Tibial artery (tissue), 4 donors: Measurements from ENCODE around the gene PACSIN1.

Experiments
- DNase-seq, 2 donors: peaks; one replicate each; pipeline ENCODE4 v3.0.0-alpha.2; 2019
- H3K27ac ChIP-seq, 2 donors: fragments of 200-600 bp; sonication (generic) in 1 of 2; 1 replicate in 1 of 2; 2 replicates in 1 of 2; pipeline ENCODE4 v1.5.1; 2018 to 2019; ENCODE audit warnings: mild to moderate bottlenecking in 1 of 2
- H3K27me3 ChIP-seq, 2 donors: fragments of 200-600 bp; sonication (generic) in 1 of 2; one replicate each; pipeline versions ENCODE4 v1.5.1 to v1.6.0; 2016 to 2019
- H3K36me3 ChIP-seq, 3 donors: fragments of 200-600 bp; sonication (generic) in 2 of 3; one replicate each; pipeline ENCODE4 v1.5.1; 2016 to 2019; ENCODE audit warnings: mild to moderate bottlenecking in 2 of 3
- H3K4me1 ChIP-seq, 4 donors: fragments of 200-600 bp; sonication (generic) in 2 of 4; 1 replicate in 3 of 4; 2 replicates in 1 of 4; pipeline ENCODE4 v1.5.1; 2016 to 2019
- H3K4me3 ChIP-seq, 2 donors: fragments of 200-600 bp; sonication (generic) in 1 of 2; 1 replicate in 1 of 2; 2 replicates in 1 of 2; pipeline ENCODE4 v1.5.1; 2018 to 2019; ENCODE audit warnings: mild to moderate bottlenecking in 2 of 2
- H3K9me3 ChIP-seq, 3 donors: fragments of 200-600 bp; sonication (generic) in 1 of 3; one replicate each; pipeline ENCODE4 v1.5.1; 2016 to 2019
- CTCF ChIP-seq, 2 experiments: fragments of 200-600 bp in 1 of 2; fragments of 450-650 bp in 1 of 2; IDR thresholded peaks; one replicate each; pipeline ENCODE4 v1.5.1; 2017 to 2019; ENCODE audit warnings: antibody characterized with exemption in 2 of 2, mild to moderate bottlenecking in 1 of 2, moderate library complexity in 1 of 2
- intact Hi-C: fragments of 100-400 bp; cut with DNase I; formaldehyde crosslinking; loops from one replicate; pipeline ENCODE4 v1.15.0; 2023; ENCODE audit warnings: low total_unique reads

The PACSIN1 gene

GRCh38 chr6:34518669-34519365 is 52.9 kb downstream of the PACSIN1 start:
- Histone ChIP-seq H3K27me3 (peaks cover 0 to 47% of the 10 kb centered on the region in 2 donors), H3K36me3 (no peaks in the 10 kb centered on the region), H3K9me3 (no peaks in the 10 kb centered on the region), H3K4me3 (no peak overlapping the region), H3K4me1 (peaks cover 0 to 7% (median 4%) of the 10 kb centered on the region in 4 donors), H3K27ac (no peak overlapping the region)
- TF ChIP-seq CTCF (IDR thresholded peaks at IDR 0.05): no peak
- intact Hi-C loops: no loop called here
- DNase-seq: no peak

- no peak for DNase-seq
- Histone ChIP-seq H3K27me3 (peaks cover 0 to 40% of the 10 kb centered on the region in 2 donors), H3K4me1 (peaks cover 0 to 2% (median 0%) of the 10 kb centered on the region in 4 donors), H3K27ac (no peak overlapping the region), H3K9me3 (no peaks in the 10 kb centered on the region), H3K36me3 (no peaks in the 10 kb centered on the region), H3K4me3 (no peak overlapping the region)
- intact Hi-C loops: no loop called here
- TF ChIP-seq CTCF (IDR thresholded peaks at IDR 0.05): no peak
Observed at GRCh38 chr6:34519971-34520644, 54.2 kb downstream of the PACSIN1 start.

DNA sequence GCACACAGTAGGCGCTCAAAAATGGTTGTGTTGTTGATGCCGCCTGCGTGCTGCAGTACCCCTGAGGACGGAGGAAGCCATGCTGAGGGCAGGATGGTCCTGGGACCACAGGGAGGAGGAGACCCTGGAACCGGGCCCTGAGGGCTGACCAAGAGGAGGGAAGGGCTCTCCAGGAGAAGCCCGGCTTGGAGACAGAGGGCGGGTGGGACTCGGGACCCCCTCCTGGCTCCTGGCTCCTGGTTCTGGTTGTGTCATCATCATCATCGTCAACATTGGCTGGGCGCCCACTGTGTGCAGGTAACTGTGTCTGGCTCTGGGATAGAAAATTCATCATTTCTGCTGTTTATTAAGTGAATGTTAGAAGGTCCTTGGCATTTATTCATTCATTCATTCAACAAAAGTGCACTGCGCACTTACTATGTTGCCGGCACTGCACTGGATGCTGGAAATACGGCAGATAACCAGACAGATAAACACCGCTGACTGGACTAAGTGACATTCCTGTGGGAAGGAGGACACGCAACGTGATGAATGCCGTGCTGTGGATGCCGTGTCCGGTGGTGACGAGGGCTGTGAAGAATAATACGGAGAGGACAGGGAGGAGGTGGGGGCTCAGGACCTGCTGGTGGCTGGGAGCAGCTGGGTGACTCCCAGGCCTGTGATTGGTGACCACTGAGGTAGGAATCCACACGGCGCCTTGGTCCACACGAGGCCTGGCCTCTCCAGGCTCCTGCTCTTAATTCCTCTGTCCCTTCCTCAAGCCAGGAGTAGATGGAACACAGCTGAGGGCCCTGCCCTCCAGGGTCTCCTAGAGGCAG is 55.0 kb downstream of the PACSIN1 start:
- Histone ChIP-seq H3K27me3 (peaks cover 0 to 32% of the 10 kb centered on the region in 2 donors), H3K36me3 (no peaks in the 10 kb centered on the region), H3K27ac (no peak overlapping the region), H3K4me3 (no peak overlapping the region), H3K4me1 (peaks cover 0 to 1% (median 0%) of the 10 kb centered on the region in 4 donors), H3K9me3 (no peaks in the 10 kb centered on the region)
- intact Hi-C loops: no loop called here
- no peak for DNase-seq
- no peak for TF ChIP-seq CTCF (IDR thresholded peaks at IDR 0.05)

GRCh38 chr6:34521463-34522285 is 55.8 kb downstream of the PACSIN1 start:
- Histone ChIP-seq H3K27me3 (peaks cover 0 to 24% of the 10 kb centered on the region in 2 donors), H3K4me1 (peaks cover 0 to 9% (median 5%) of the 10 kb centered on the region in 4 donors), H3K27ac (no peak overlapping the region), H3K4me3 (no peak overlapping the region), H3K9me3 (no peaks in the 10 kb centered on the region), H3K36me3 (no peaks in the 10 kb centered on the region)
- intact Hi-C loops: no loop called here
- DNase-seq: no peak
- no peak for TF ChIP-seq CTCF (IDR thresholded peaks at IDR 0.05)

GRCh38 chr6:34522761-34523160 is 56.9 kb downstream of the PACSIN1 start:
- Histone ChIP-seq H3K4me1 (peaks cover 0 to 13% (median 8%) of the 10 kb centered on the region in 4 donors), H3K4me3 (no peak overlapping the region), H3K27me3 (peaks cover 0 to 13% of the 10 kb centered on the region in 2 donors), H3K27ac (no peak overlapping the region), H3K9me3 (no peaks in the 10 kb centered on the region), H3K36me3 (no peaks in the 10 kb centered on the region)
- intact Hi-C loops: no loop called here
- no peak for TF ChIP-seq CTCF (IDR thresholded peaks at IDR 0.05)
- DNase-seq: no peak
